ENCODE results near the gene DUSP22. TPM values are rescaled to one million over a fixed set of nuclear protein-coding genes. Genes with fewer than 3 reads are reported as not detected.

DUSP22 gene
- total RNA-seq = 9.8 and 33.8 TPM in 2 replicates

GRCh38 chr6:291697-292505, at the start of gene DUSP22:
Gene DUSP22, plus strand, starts transcription at chr6:292487. Its CDS starts 53 bp downstream, at chr6:292540.

GRCh38 chr6:391559-392440, 99.5 kb downstream of the DUSP22 start, which contains the start of gene IRF4:
Gene IRF4, plus strand, starts transcription at chr6:391752. Its CDS starts 1,401 bp downstream, at chr6:393153.

Other genes starting within 250 kb of the DUSP22 start
- not detected in 2 replicates for gene IRF4, start 99.3 kb downstream of the DUSP22 start, total RNA-seq

Data from myometrial cell (primary cell).